Mesenchymal stem cell (in vitro differentiated cells and primary cell): ENCODE data around the gene NR2C2.

Experiments used
- DNase-seq: peaks from one replicate; pipeline ENCODE4 v3.0.0-alpha.2; 2013
- H2AFZ ChIP-seq: one replicate; pipeline ENCODE4 v1.6.1; 2013; ENCODE audit warnings: low read depth, mild to moderate bottlenecking, control low read depth, inconsistent platforms, low read length, moderate library complexity
- H2AK5ac ChIP-seq: 2 replicates; pipeline ENCODE4 v1.6.1; 2013; ENCODE audit warnings: low read length, moderate library complexity, mild to moderate bottlenecking, inconsistent platforms; ENCODE audit not compliant: severe bottlenecking
- H2BK120ac ChIP-seq: one replicate; pipeline ENCODE4 v1.6.1; 2013; ENCODE audit warnings: low read depth, mild to moderate bottlenecking, inconsistent platforms, low read length, moderate library complexity
- H2BK12ac ChIP-seq, 2 experiments: one replicate each; pipeline ENCODE4 v1.6.1; 2013; ENCODE audit warnings: inconsistent platforms in 2 of 2, low read length in 2 of 2, mild to moderate bottlenecking in 2 of 2, moderate library complexity in 2 of 2, control low read depth in 1 of 2
- H2BK15ac ChIP-seq: one replicate; pipeline ENCODE4 v1.6.1; 2013; ENCODE audit warnings: mild to moderate bottlenecking, low read depth, inconsistent platforms; ENCODE audit not compliant: poor library complexity, severe bottlenecking
- H2BK5ac ChIP-seq: 2 replicates; pipeline ENCODE4 v1.6.1; 2013; ENCODE audit warnings: low read depth, mild to moderate bottlenecking, low read length, control low read depth, inconsistent platforms; ENCODE audit not compliant: poor library complexity, severe bottlenecking
- H3K14ac ChIP-seq, 2 experiments: one replicate each; pipeline ENCODE4 v1.6.1; 2013; ENCODE audit warnings: inconsistent platforms in 2 of 2, low read length in 2 of 2, control low read depth in 1 of 2, mild to moderate bottlenecking in 1 of 2, moderate library complexity in 1 of 2
- H3K18ac ChIP-seq, 2 experiments: one replicate each; pipeline ENCODE4 v1.6.1; 2013; ENCODE audit warnings: inconsistent platforms in 2 of 2, low read length in 2 of 2, control low read depth in 1 of 2, low read depth in 1 of 2, mild to moderate bottlenecking in 1 of 2
- H3K23ac ChIP-seq, 2 experiments: one replicate each; pipeline ENCODE4 v1.6.1; 2013; ENCODE audit warnings: inconsistent platforms in 2 of 2, low read length in 2 of 2, mild to moderate bottlenecking in 2 of 2, moderate library complexity in 2 of 2, control low read depth in 1 of 2
- H3K27ac ChIP-seq: 2 replicates; pipeline ENCODE4 v1.5.1; 2013; ENCODE audit warnings: mild to moderate bottlenecking, moderate library complexity, low read length, control low read depth, inconsistent platforms; ENCODE audit not compliant: poor library complexity, severe bottlenecking
- H3K27me3 ChIP-seq, 2 experiments: 2 replicates each; pipeline versions ENCODE4 v1.6.1 to v1.7.0; 2013; ENCODE audit warnings: low read length in 2 of 2, mild to moderate bottlenecking in 2 of 2, moderate library complexity in 2 of 2, control low read depth in 1 of 2, inconsistent platforms in 1 of 2; ENCODE audit not compliant: control insufficient read depth in 1 of 2, insufficient read depth in 1 of 2
- H3K36me3 ChIP-seq, 2 experiments: 2 replicates each; pipeline versions ENCODE4 v1.6.1 to v1.7.0; 2013; ENCODE audit warnings: low read length in 2 of 2, control low read depth in 1 of 2, inconsistent platforms in 1 of 2, low read depth in 1 of 2, mild to moderate bottlenecking in 1 of 2; ENCODE audit not compliant: insufficient read depth in 2 of 2, control insufficient read depth in 1 of 2
- H3K4ac ChIP-seq, 2 experiments: one replicate each; pipeline ENCODE4 v1.6.1; 2013; ENCODE audit warnings: inconsistent platforms in 2 of 2, low read length in 2 of 2, mild to moderate bottlenecking in 2 of 2, moderate library complexity in 2 of 2, control low read depth in 1 of 2, low read depth in 1 of 2
- H3K4me1 ChIP-seq: 2 replicates; pipeline ENCODE4 v1.6.1; 2013; ENCODE audit warnings: low read depth, low read length, control low read depth; ENCODE audit not compliant: control insufficient read depth, insufficient read depth
- H3K4me2 ChIP-seq: 2 replicates; pipeline ENCODE4 v1.6.1; 2013; ENCODE audit warnings: low read length, mild to moderate bottlenecking, inconsistent platforms; ENCODE audit not compliant: poor library complexity, severe bottlenecking
- H3K4me3 ChIP-seq, 2 experiments: 2 replicates each; pipeline versions ENCODE4 v1.5.1 to v1.7.0; 2013; ENCODE audit warnings: low read length in 2 of 2, mild to moderate bottlenecking in 2 of 2, control low read depth in 1 of 2, low read depth in 1 of 2; ENCODE audit not compliant: insufficient read depth in 1 of 2
- H3K79me1 ChIP-seq: replicated peaks from 2 replicates; pipeline ENCODE4 v1.6.1; 2013; ENCODE audit warnings: mild to moderate bottlenecking, control low read depth, low read length, inconsistent platforms; ENCODE audit not compliant: poor library complexity, severe bottlenecking
- H3K9ac ChIP-seq: 2 replicates; pipeline ENCODE4 v1.7.0; 2013; ENCODE audit warnings: mild to moderate bottlenecking, low read length, moderate library complexity
- H3K9me3 ChIP-seq: 2 replicates; pipeline ENCODE4 v1.7.0; 2013; ENCODE audit warnings: mild to moderate bottlenecking, low read length; ENCODE audit not compliant: control insufficient read depth
- H4K8ac ChIP-seq: one replicate; pipeline ENCODE4 v1.6.1; 2013; ENCODE audit warnings: inconsistent platforms, mild to moderate bottlenecking, low read length, moderate library complexity
- H4K91ac ChIP-seq: one replicate; pipeline ENCODE4 v1.6.1; 2013; ENCODE audit warnings: mild to moderate bottlenecking, low read length, inconsistent platforms
- WGBS: methylation state at CpG from one replicate; pipeline ENCODE4 v1.1.7; 2013; ENCODE audit warnings: mixed read lengths; 5-methylcytosine and 5-hydroxymethylcytosine counted together

NR2C2 gene

GRCh38 chr3:14906355-14906971 is 40.9 kb upstream of the NR2C2 start:
- Histone ChIP-seq H3K79me1 (no peaks in the 10 kb centered on the region), H4K8ac (peak overlapping the region; percentile 37), H3K4me1 (no peaks in the 10 kb centered on the region), H3K18ac (no peak overlapping the region), H3K4me2 (no peak overlapping the region), H3K9ac (no peak overlapping the region), H3K4ac (no peak overlapping the region), H3K14ac (no peak overlapping the region), H2BK120ac (no peak overlapping the region), H2AFZ (no peak overlapping the region), H3K27me3 (peaks cover 11 to 21% of the 10 kb centered on the region in 2 experiments), H2BK15ac (no peak overlapping the region), H2BK12ac (no peak overlapping the region), H2BK5ac (no peak overlapping the region), H3K27ac (no peak overlapping the region), H4K91ac (no peak overlapping the region), H3K9me3 (peaks cover 29% of the 10 kb centered on the region), H3K4me3 (no peak overlapping the region), H3K23ac (no peak overlapping the region), H3K36me3 (peaks cover 0 to 3% of the 10 kb centered on the region in 2 experiments), H2AK5ac (no peak overlapping the region)
- DNase-seq: no peak
- WGBS: 84% methylated on average over 10 of the region's 11 CpGs

GRCh38 chr3:14907043-14907966 is 40.1 kb upstream of the NR2C2 start:
- Histone ChIP-seq H2BK5ac (no peak overlapping the region), H3K36me3 (peaks cover 0 to 3% of the 10 kb centered on the region in 2 experiments), H3K4ac (no peak overlapping the region), H3K4me3 (no peak overlapping the region), H3K4me2 (no peak overlapping the region), H2BK120ac (no peak overlapping the region), H4K91ac (no peak overlapping the region), H3K27ac (no peak overlapping the region), H3K14ac (no peak overlapping the region), H2AK5ac (no peak overlapping the region), H2BK12ac (no peak overlapping the region), H3K23ac (no peak overlapping the region), H3K9me3 (peaks cover 29% of the 10 kb centered on the region), H4K8ac (no peak overlapping the region), H3K27me3 (peaks cover 19 to 20% of the 10 kb centered on the region in 2 experiments), H2AFZ (no peak overlapping the region), H3K4me1 (no peaks in the 10 kb centered on the region), H3K9ac (no peak overlapping the region), H3K79me1 (no peaks in the 10 kb centered on the region), H2BK15ac (no peak overlapping the region), H3K18ac (no peak overlapping the region)
- WGBS: 83% methylated on average over 15 of the region's 18 CpGs
- DNase-seq: no peak

- Histone ChIP-seq H3K4me1 (no peaks in the 10 kb centered on the region), H3K23ac (no peak overlapping the region), H2BK12ac (no peak overlapping the region), H3K79me1 (no peaks in the 10 kb centered on the region), H3K18ac (no peak overlapping the region), H3K27me3 (peaks cover 32 to 35% of the 10 kb centered on the region in 2 experiments), H4K91ac (no peak overlapping the region), H4K8ac (no peak overlapping the region), H3K4me2 (no peak overlapping the region), H3K14ac (no peak overlapping the region), H2AK5ac (no peak overlapping the region), H2BK15ac (no peak overlapping the region), H2BK5ac (no peak overlapping the region), H3K9ac (no peak overlapping the region), H2AFZ (no peak overlapping the region), H2BK120ac (no peak overlapping the region), H3K4me3 (no peak overlapping the region), H3K36me3 (peaks cover 0 to 3% of the 10 kb centered on the region in 2 experiments), H3K4ac (no peak overlapping the region), H3K27ac (no peak overlapping the region), H3K9me3 (peaks cover 28% of the 10 kb centered on the region)
- 88% methylated on average over 3 of the region's 5 CpGs for WGBS
- no peak for DNase-seq
These were observed 38.1 kb upstream of the NR2C2 start for GRCh38 chr3:14909250-14909649.

- no peak overlapping the region for H2BK12ac ChIP-seq
- WGBS: 90% methylated on average over 11 of the region's 11 CpGs
These were observed 35.7 kb upstream of the NR2C2 start for GRCh38 chr3:14911651-14912050.

More at GRCh38 chr3:14911651-14912050, 35.7 kb upstream of the NR2C2 start:
- Histone ChIP-seq H3K4ac (no peak overlapping the region), H3K14ac (no peak overlapping the region), H3K36me3 (peaks cover 0 to 3% of the 10 kb centered on the region in 2 experiments), H2BK5ac (no peak overlapping the region), H3K4me3 (no peak overlapping the region), H3K79me1 (no peaks in the 10 kb centered on the region), H4K8ac (no peak overlapping the region), H2AK5ac (no peak overlapping the region), H2AFZ (no peak overlapping the region), H3K9ac (no peak overlapping the region), H3K4me1 (no peaks in the 10 kb centered on the region), H3K9me3 (peaks cover 6% of the 10 kb centered on the region), H2BK15ac (no peak overlapping the region), H3K4me2 (no peak overlapping the region), H3K18ac (no peak overlapping the region), H4K91ac (no peak overlapping the region), H2BK120ac (no peak overlapping the region), H3K23ac (no peak overlapping the region), H3K27me3 (peaks cover 46 to 49% of the 10 kb centered on the region in 2 experiments), H3K27ac (no peak overlapping the region)
- DNase-seq: no peak
